Endothelial cell of umbilical vein (primary cell): ENCODE results near the gene CALML6. TPM values are rescaled to one million over a fixed set of nuclear protein-coding genes. Genes with fewer than 3 reads are reported as not detected.

Source experiments
- BruUV-seq: library from RNA; stranded (reverse); fragments of 400-500 nt; replicated peaks from 2 replicates; lab custom pipeline; 2021; lab: Mats Ljungman, UMichigan
- CTCF ChIA-PET: fragments of 300-600, 350-600 bp; sonication (Branson Sonifier 250); formaldehyde crosslinking; loops from one replicate; lab custom pipeline; 2021; ENCODE audit warnings: antibody characterized with exemption, inconsistent platforms; lab: Charles Lee
- POLR2A ChIA-PET: fragments of 300-600, 350-600 bp; sonication (Branson Sonifier 250); formaldehyde crosslinking; loops from one replicate; lab custom pipeline; 2021; ENCODE audit warnings: antibody characterized with exemption, inconsistent platforms; lab: Charles Lee
- DNase-seq: peaks from one replicate; pipeline ENCODE4 v3.0.0-alpha.2; 2011; ENCODE audit warnings: low read depth, low spot score
- FAIRE-seq: peaks from 2 replicates; lab custom pipeline; 2011; peaks lifted over from hg19 to GRCh38; lab: Jason Lieb, UNC
- H2AFZ ChIP-seq: 2 replicates; pipeline ENCODE4 v1.6.0; 2012; ENCODE audit warnings: low read depth, low read length, control low read depth, inconsistent platforms
- H3K27ac ChIP-seq: 2 replicates; pipeline ENCODE4 v1.5.1; 2011; ENCODE audit warnings: low read depth, mild to moderate bottlenecking, control low read depth, low read length, moderate library complexity; ENCODE audit not compliant: insufficient read depth
- H3K27me3 ChIP-seq, 2 experiments: 2 replicates each; pipeline versions ENCODE4 v1.6.0 to v1.6.1; 2011; ENCODE audit warnings: low read length in 2 of 2, mixed read lengths in 1 of 2; ENCODE audit not compliant: control insufficient read depth in 2 of 2, insufficient read depth in 2 of 2
- H3K36me3 ChIP-seq, 2 experiments: 2 replicates in 1 of 2; 3 replicates in 1 of 2; pipeline ENCODE4 v1.5.1; 2011; ENCODE audit warnings: low read length in 2 of 2, mild to moderate bottlenecking in 1 of 2, moderate library complexity in 1 of 2; ENCODE audit not compliant: control insufficient read depth in 2 of 2, insufficient read depth in 2 of 2; ENCODE audit errors: extremely low read depth in 1 of 2
- H3K4me1 ChIP-seq: 3 replicates; pipeline ENCODE4 v1.5.1; 2011; ENCODE audit warnings: mild to moderate bottlenecking, low read length; ENCODE audit not compliant: control insufficient read depth, insufficient read depth; ENCODE audit errors: extremely low read depth
- H3K4me2 ChIP-seq: 2 replicates; pipeline ENCODE4 v1.6.1; 2011; ENCODE audit warnings: low read length, control low read depth, mixed read lengths; ENCODE audit not compliant: insufficient read depth
- H3K4me3 ChIP-seq, 3 experiments: fragments of 200-600 bp in 1 of 3; sonication (generic), shearing (Covaris generic) in 1 of 3; replicated peaks in 1 of 3; 2 replicates each; pipeline ENCODE4 v1.5.1; 2011 to 2016; ENCODE audit warnings: control low read depth in 3 of 3, low read length in 3 of 3, mild to moderate bottlenecking in 2 of 3, inconsistent platforms in 1 of 3, low read depth in 1 of 3, moderate library complexity in 1 of 3; ENCODE audit not compliant: insufficient read depth in 1 of 3
- H3K79me2 ChIP-seq: 2 replicates; pipeline ENCODE4 v1.6.0; 2012; ENCODE audit warnings: low read length, inconsistent platforms; ENCODE audit not compliant: control insufficient read depth, insufficient read depth
- H3K9ac ChIP-seq: replicated peaks from 2 replicates; pipeline ENCODE3; 2011; ENCODE audit warnings: low read length, control low read depth; ENCODE audit not compliant: insufficient read depth; ENCODE audit errors: extremely low read depth
- H3K9me1 ChIP-seq: replicated peaks from 3 replicates; pipeline ENCODE4 v1.6.0; 2011; ENCODE audit warnings: mild to moderate bottlenecking, low read length; ENCODE audit not compliant: control insufficient read depth, insufficient read depth; ENCODE audit errors: extremely low read depth
- H3K9me3 ChIP-seq: replicated peaks from 2 replicates; pipeline ENCODE4 v1.5.1; 2012; ENCODE audit warnings: low read length, inconsistent platforms; ENCODE audit not compliant: control insufficient read depth, insufficient read depth
- H4K20me1 ChIP-seq: replicated peaks from 2 replicates; pipeline ENCODE3; 2011; ENCODE audit warnings: mild to moderate bottlenecking, low read length; ENCODE audit not compliant: control insufficient read depth, insufficient read depth; ENCODE audit errors: extremely low read depth
- FOS ChIP-seq: IDR thresholded peaks from 2 replicates; pipeline ENCODE4 v1.6.1; 2011; ENCODE audit warnings: mild to moderate bottlenecking, low read length, moderate library complexity, borderline replicate concordance; ENCODE audit not compliant: insufficient read depth
- JUN ChIP-seq: IDR thresholded peaks from 2 replicates; pipeline ENCODE4 v1.6.1; 2011; ENCODE audit warnings: borderline replicate concordance, low read depth; ENCODE audit not compliant: insufficient read length, insufficient read depth
- POLR2A ChIP-seq: IDR thresholded peaks from 2 replicates; pipeline ENCODE4 v1.6.1; 2012; ENCODE audit warnings: low read depth, mild to moderate bottlenecking, control low read depth, low read length
- POLR2AphosphoS5 ChIP-seq: IDR thresholded peaks from 2 replicates; pipeline ENCODE4 v1.6.1; 2012; ENCODE audit warnings: low read depth, mild to moderate bottlenecking, control low read depth, low read length, moderate library complexity; ENCODE audit not compliant: insufficient read depth
- dilution Hi-C: fragments of 300-500 bp; cut with MboI; formaldehyde crosslinking; loops from one replicate; pipeline ENCODE4 v1.15.0; 2019; ENCODE audit warnings: low sequenced_read_pairs; ENCODE audit not compliant: extremely low pct_ligation_motif_present
- intact Hi-C: fragments of 100-400 bp; cut with micrococcal nuclease; formaldehyde crosslinking; loops from one replicate; pipeline ENCODE4 v1.10.0; 2022
- polyA plus RNA-seq, 4 experiments: library from polyadenylated mRNA; depleted of rRNA in 3 of 4; stranded (reverse) in 3 of 4; unstranded in 1 of 4; fragments of >200 nt; gene quantifications; 2 replicates each; pipeline versions ENCODE4 v1.2.1 to v1.2.3, GENCODE V29; 2011 to 2012; ENCODE audit warnings: missing spikeins in 1 of 4
- total RNA-seq: library from RNA; stranded (reverse); gene quantifications from 2 replicates; pipeline ENCODE4 v1.2.3, GENCODE V29; 2021
- TF ChIP-seq, protein P1 (sequence below), 2 donors: IDR thresholded peaks; 1 replicate in 1 of 2; 2 replicates in 1 of 2; pipeline ENCODE4 v1.5.1; 2011; ENCODE audit warnings: low read length in 2 of 2, mild to moderate bottlenecking in 2 of 2, moderate library complexity in 2 of 2, control low read depth in 1 of 2, inconsistent platforms in 1 of 2, low read depth in 1 of 2; ENCODE audit not compliant: insufficient read depth in 1 of 2; ENCODE audit errors: extremely low read depth in 1 of 2

Gene CALML6
- total and polyA plus RNA-seq, 2 donors (not counting 3 experiments of a cell fraction or from before 2014, with no cell fraction given) = 0.36 to 0.44 TPM

DNA sequence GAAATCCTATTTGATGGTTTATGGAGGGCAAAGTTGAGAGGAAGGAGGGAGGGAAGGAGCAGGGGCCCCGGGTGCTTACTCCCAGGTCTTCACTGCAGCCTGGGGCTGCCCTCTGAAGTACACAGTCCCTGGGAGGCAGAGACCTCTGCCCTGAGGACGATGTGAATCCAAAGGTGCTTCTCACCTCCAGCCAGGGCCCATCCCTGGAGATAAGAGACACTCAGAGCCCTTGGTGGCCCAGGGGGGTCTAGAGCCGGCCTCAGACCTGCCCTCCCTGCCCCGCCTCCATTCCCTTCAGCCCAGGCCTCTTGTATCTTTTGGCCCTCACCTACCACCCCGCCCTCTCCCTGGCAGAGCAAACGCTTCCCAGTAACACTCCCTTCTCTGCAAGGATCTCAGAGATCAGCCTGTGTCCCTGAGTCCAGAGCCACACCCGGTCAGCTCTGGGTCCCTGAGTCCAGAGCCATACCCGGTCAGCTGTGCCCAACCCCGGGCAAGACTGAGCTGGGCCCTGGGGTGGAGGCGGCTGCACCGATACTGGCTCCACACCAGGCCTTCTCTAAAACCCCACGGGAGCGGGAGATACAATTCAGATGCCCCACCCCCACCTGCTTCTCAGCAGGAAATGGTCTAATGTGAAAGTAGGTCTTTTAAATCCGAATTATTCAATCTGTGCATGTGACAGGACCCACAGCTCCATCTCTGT, 20.6 kb upstream of the CALML6 start:
- Histone ChIP-seq H3K4me3 (no peak overlapping the region), H4K20me1 (no peaks in the 10 kb centered on the region), H3K9ac (no peak overlapping the region), H3K9me1 (no peaks in the 10 kb centered on the region), H3K79me2 (peaks cover 9% of the 10 kb centered on the region), H3K27me3 (no peaks in the 10 kb centered on the region), H3K36me3 (no peaks in the 10 kb centered on the region), H3K27ac (no peak overlapping the region), H3K9me3 (no peaks in the 10 kb centered on the region), H3K4me2 (no peak overlapping the region), H3K4me1 (peaks cover 7% of the 10 kb centered on the region), H2AFZ (no peak overlapping the region)
- dilution Hi-C loops (no loop called here), intact Hi-C loops (no loop called here)
- BruUV-seq = no TSS peak
- CTCF ChIA-PET = interaction anchor here (0.6 kb wide), 1 partner anchor 12 kb away, joined by 3 read pairs; no protein-coding TSS in a partner anchor
- POLR2A ChIA-PET = no interaction called here
- no peak for DNase-seq
- TF ChIP-seq, protein P1, sequence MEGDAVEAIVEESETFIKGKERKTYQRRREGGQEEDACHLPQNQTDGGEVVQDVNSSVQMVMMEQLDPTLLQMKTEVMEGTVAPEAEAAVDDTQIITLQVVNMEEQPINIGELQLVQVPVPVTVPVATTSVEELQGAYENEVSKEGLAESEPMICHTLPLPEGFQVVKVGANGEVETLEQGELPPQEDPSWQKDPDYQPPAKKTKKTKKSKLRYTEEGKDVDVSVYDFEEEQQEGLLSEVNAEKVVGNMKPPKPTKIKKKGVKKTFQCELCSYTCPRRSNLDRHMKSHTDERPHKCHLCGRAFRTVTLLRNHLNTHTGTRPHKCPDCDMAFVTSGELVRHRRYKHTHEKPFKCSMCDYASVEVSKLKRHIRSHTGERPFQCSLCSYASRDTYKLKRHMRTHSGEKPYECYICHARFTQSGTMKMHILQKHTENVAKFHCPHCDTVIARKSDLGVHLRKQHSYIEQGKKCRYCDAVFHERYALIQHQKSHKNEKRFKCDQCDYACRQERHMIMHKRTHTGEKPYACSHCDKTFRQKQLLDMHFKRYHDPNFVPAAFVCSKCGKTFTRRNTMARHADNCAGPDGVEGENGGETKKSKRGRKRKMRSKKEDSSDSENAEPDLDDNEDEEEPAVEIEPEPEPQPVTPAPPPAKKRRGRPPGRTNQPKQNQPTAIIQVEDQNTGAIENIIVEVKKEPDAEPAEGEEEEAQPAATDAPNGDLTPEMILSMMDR (IDR thresholded peaks at IDR 0.05; ENCODE audit: extremely low read depth in 1 of 2, insufficient read depth in 1 of 2, low read depth in 1 of 2, low read length in 2 of 2) = no peak
- TF ChIP-seq FOS (no peak), POLR2AphosphoS5 (no peak)
- FAIRE-seq = no peak

DNA sequence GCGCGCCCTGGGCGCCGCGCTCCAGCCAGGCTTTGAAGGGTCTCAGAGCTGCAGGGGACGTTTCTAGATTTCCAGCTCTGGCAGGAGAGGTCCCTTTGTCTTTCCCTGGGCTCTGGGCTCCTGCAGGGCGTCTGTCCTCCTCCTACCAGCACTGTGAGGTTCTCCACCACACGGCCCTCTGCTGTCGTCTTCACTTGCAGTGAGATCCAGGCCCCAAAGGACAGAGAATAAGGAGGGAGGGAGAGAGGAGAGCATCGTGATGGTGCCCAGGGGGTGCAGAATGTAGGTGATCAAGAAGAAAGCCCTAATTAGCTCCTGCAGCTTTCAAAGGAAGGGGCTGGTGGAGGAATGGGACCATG, 20.0 kb upstream of the CALML6 start:
- H3K9ac ChIP-seq = no peak overlapping the region
- intact Hi-C loops = no loop called here
- H3K4me2 ChIP-seq = no peak overlapping the region
- H3K27ac ChIP-seq = no peak overlapping the region
- H3K4me3 ChIP-seq = no peak overlapping the region
- no peaks in the 10 kb centered on the region for H4K20me1 ChIP-seq
- no peaks in the 10 kb centered on the region for H3K9me1 ChIP-seq
- H3K79me2 ChIP-seq = peaks cover 4% of the 10 kb centered on the region
- peaks cover 7% of the 10 kb centered on the region for H3K4me1 ChIP-seq
- dilution Hi-C loops = no loop called here
- H2AFZ ChIP-seq = no peak overlapping the region
- no peaks in the 10 kb centered on the region for H3K9me3 ChIP-seq
- DNase-seq (no peak), FAIRE-seq (no peak)
- TF ChIP-seq JUN = no peak
- no peak for TF ChIP-seq POLR2AphosphoS5
- TF ChIP-seq POLR2A = no peak
- no TSS peak for BruUV-seq
- H3K27me3 ChIP-seq = no peaks in the 10 kb centered on the region
- ChIA-PET POLR2A (no interaction called here), CTCF (interaction anchor here (0.6 kb wide), 1 partner anchor 11 kb away, joined by 3 read pairs; no protein-coding TSS in a partner anchor)
- H3K36me3 ChIP-seq = no peaks in the 10 kb centered on the region
